A673 (cell line): ENCODE results near the gene HLCS. TPM values are rescaled to one million over a fixed set of nuclear protein-coding genes. Genes with fewer than 3 reads are reported as not detected.
A peak's percentile ranks its signal among the peaks of the same experiment; 100 is the strongest.

ENCODE experiments used
- BruUV-seq: library from RNA; stranded (reverse); fragments of 400-500 nt; replicated peaks from 2 replicates; lab custom pipeline; 2021; lab: Mats Ljungman, UMichigan
- CTCF ChIA-PET: fragments of 300-600 bp; sonication (Branson Sonifier 250); formaldehyde crosslinking; loops from one replicate; lab custom pipeline; 2022; ENCODE audit warnings: antibody characterized with exemption; lab: Charles Lee
- POLR2A ChIA-PET: fragments of 300-600 bp; sonication (Branson Sonifier 250); formaldehyde crosslinking; loops from one replicate; lab custom pipeline; 2022; ENCODE audit warnings: antibody characterized with exemption; ENCODE audit not compliant: low non-redundant PET; lab: Charles Lee
- DNase-seq: peaks from one replicate; pipeline ENCODE4 v3.0.0-alpha.2; 2015; ENCODE audit warnings: low spot score
- H3K27ac ChIP-seq: fragments of 200-600 bp; sonication (generic); 2 replicates; pipeline ENCODE4 v1.5.1; 2016; ENCODE audit warnings: mixed run types, low read depth, mild to moderate bottlenecking, mixed read lengths, antibody characterized with exemption, low read length; ENCODE audit not compliant: poor library complexity, severe bottlenecking
- H3K27me3 ChIP-seq: fragments of 200-600 bp; sonication (generic); replicated peaks from 2 replicates; pipeline ENCODE4 v1.6.1; 2017; ENCODE audit warnings: mixed run types, low read depth, mild to moderate bottlenecking, mixed read lengths, antibody characterized with exemption, low read length; ENCODE audit not compliant: insufficient read depth, poor library complexity
- H3K36me3 ChIP-seq: fragments of 200-600 bp; sonication (generic); 2 replicates; pipeline ENCODE4 v1.6.1; 2016; ENCODE audit warnings: mixed run types, mild to moderate bottlenecking, mixed read lengths, antibody characterized with exemption, low read length; ENCODE audit not compliant: insufficient read depth, poor library complexity, severe bottlenecking
- H3K4me1 ChIP-seq: fragments of 200-600 bp; sonication (generic); 2 replicates; pipeline ENCODE4 v1.6.1; 2017; ENCODE audit warnings: mixed run types, mild to moderate bottlenecking, mixed read lengths, antibody characterized with exemption, low read length; ENCODE audit not compliant: insufficient read depth, poor library complexity, severe bottlenecking
- H3K4me3 ChIP-seq: fragments of 200-600 bp; sonication (generic); 2 replicates; pipeline ENCODE4 v1.5.1; 2016; ENCODE audit warnings: low read depth, mixed run types, mild to moderate bottlenecking, mixed read lengths, low read length; ENCODE audit not compliant: poor library complexity, severe bottlenecking
- H3K9me3 ChIP-seq: fragments of 200-600 bp; sonication (generic); 2 replicates; pipeline ENCODE4 v1.6.1; 2016; ENCODE audit warnings: mixed run types, low read depth, mild to moderate bottlenecking, mixed read lengths, antibody characterized with exemption, low read length; ENCODE audit not compliant: poor library complexity, severe bottlenecking
- CTCF ChIP-seq: fragments of 300-800, 200-600 bp; sonication (generic); conservative IDR thresholded peaks from 2 replicates; pipeline ENCODE4 v1.5.1; 2017; ENCODE audit warnings: low read depth, mild to moderate bottlenecking, antibody characterized with exemption, low read length, moderate library complexity, mixed read lengths
- EZH2 ChIP-seq: fragments of 200-600 bp; sonication (generic); IDR thresholded peaks from 2 replicates; pipeline ENCODE4 v1.6.1; 2017; ENCODE audit warnings: borderline replicate concordance, low read depth, mild to moderate bottlenecking, mixed read lengths, antibody characterized with exemption, low read length; ENCODE audit not compliant: poor library complexity, severe bottlenecking
- intact Hi-C: fragments of 100-400 bp; cut with micrococcal nuclease; formaldehyde crosslinking; loops from one replicate; pipeline ENCODE4 v1.10.0; 2022; ENCODE audit not compliant: unreplicated experiment
- total RNA-seq: library from RNA; stranded (reverse); gene quantifications from 2 replicates; pipeline ENCODE4 v1.2.3, GENCODE V29; 2021

The HLCS gene
- total RNA-seq, 1 experiment from 2014 or later, result 15.3 TPM

- POLR2A ChIA-PET, result interaction anchor here (0.7 kb wide), 1 partner anchor 23 kb away, joined by 4 read pairs; no protein-coding TSS in a partner anchor
- Histone ChIP-seq H3K36me3 (peaks cover 12% of the 10 kb centered on the region), H3K9me3 (no peaks in the 10 kb centered on the region), H3K4me3 (peak overlapping the region; percentile 97), H3K4me1 (peaks cover 23% of the 10 kb centered on the region), H3K27me3 (peaks cover 6% of the 10 kb centered on the region), H3K27ac (peak overlapping the region; percentile 92)
- no peak for TF ChIP-seq CTCF
- TF ChIP-seq EZH2, result no peak
- no TSS peak for BruUV-seq
- intact Hi-C loops, result loop anchor here (5.0 kb wide), 1 partner anchor 224 kb away; no protein-coding TSS in a partner anchor
- CTCF ChIA-PET, result no interaction called here
- no peak for DNase-seq
Measured at GRCh38 chr21:36703626-36704280, 262.7 kb downstream of the HLCS start.

DNA sequence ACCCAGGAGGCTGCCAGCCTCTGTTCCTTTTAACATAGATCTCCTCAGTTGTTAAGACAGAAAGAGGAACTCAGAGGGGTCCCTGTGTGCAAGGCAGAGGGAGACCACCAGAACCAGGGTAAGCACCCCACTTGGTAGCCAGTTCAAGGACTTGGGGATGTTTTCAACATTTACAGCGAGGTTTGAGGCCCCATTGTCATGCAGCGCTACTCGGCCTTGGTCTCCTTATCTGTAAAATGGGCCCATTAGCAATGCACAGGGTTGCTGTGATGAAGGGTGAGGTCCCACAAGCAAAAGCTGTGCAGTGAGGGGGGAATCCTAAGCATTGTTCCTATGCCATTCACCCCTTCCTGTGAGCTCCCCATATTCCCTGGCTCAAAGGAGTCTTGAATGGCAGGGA lies 263.3 kb downstream of the HLCS start:
- ChIA-PET POLR2A (no interaction called here), CTCF (no interaction called here)
- peaks cover 26% of the 10 kb centered on the region for H3K4me1 ChIP-seq
- peak overlapping the region; percentile 97 for H3K4me3 ChIP-seq
- TF ChIP-seq CTCF (no peak), EZH2 (no peak)
- DNase-seq, result no peak
- H3K9me3 ChIP-seq, result no peaks in the 10 kb centered on the region
- peak overlapping the region; percentile 92 for H3K27ac ChIP-seq
- H3K36me3 ChIP-seq, result peaks cover 12% of the 10 kb centered on the region
- intact Hi-C loops, result loop anchor here (5.0 kb wide), 1 partner anchor 224 kb away; no protein-coding TSS in a partner anchor
- peaks cover 6% of the 10 kb centered on the region for H3K27me3 ChIP-seq
- BruUV-seq, result no TSS peak

DNA sequence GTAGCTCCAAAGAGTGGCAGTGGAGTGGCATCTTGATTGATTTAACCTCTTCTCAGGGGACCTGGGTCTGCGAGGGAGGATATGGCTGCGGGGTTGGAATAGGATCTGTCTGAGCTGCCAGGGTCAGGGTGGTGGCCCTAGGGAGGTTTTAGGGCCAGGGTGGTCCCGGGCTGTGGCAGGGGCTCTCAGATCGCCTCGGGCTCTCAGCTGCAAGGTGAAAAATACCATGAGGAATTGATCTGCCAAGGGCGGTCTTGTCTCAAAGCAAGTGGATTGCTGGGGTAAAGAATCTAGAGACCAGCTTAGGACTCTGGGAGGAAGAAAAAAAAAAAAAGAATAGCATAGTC lies 263.9 kb downstream of the HLCS start:
- peaks cover 28% of the 10 kb centered on the region for H3K4me1 ChIP-seq
- H3K9me3 ChIP-seq, result no peaks in the 10 kb centered on the region
- POLR2A ChIA-PET, result no interaction called here
- H3K27ac ChIP-seq, result peak overlapping the region; percentile 92
- H3K27me3 ChIP-seq, result peaks cover 6% of the 10 kb centered on the region
- peak overlapping the region; percentile 97 for H3K4me3 ChIP-seq
- no peak for DNase-seq
- CTCF ChIA-PET, result interaction anchor here (0.6 to 1.6 kb wide), 3 partner anchors 61 to 260 kb away, joined by 3 to 4 read pairs (median 4); no protein-coding TSS in a partner anchor
- no peak for TF ChIP-seq CTCF
- no peak for TF ChIP-seq EZH2
- intact Hi-C loops, result loop anchor here (5.0 kb wide), 1 partner anchor 225 kb away; no protein-coding TSS in a partner anchor
- no TSS peak for BruUV-seq
- H3K36me3 ChIP-seq, result peaks cover 12% of the 10 kb centered on the region
